HepG2 (cell line): ENCODE results near the gene UGT1A7. TPM values are rescaled to one million over a fixed set of nuclear protein-coding genes. Genes with fewer than 3 reads are reported as not detected.

Experiments
- AFF4 ChIP-seq: sonication (generic); formaldehyde crosslinking; IDR thresholded peaks from 2 replicates; pipeline ENCODE4 v1.4.0; 2020; ENCODE audit warnings: missing genetic modification reagents
- ARHGAP35 ChIP-seq: sonication (generic); formaldehyde crosslinking; IDR thresholded peaks from 2 replicates; pipeline ENCODE4 v1.9.0; 2022; ENCODE audit warnings: mild to moderate bottlenecking, inconsistent platforms, moderate library complexity, missing genetic modification reagents, borderline replicate concordance
- FOXC1 ChIP-seq: sonication (generic); formaldehyde crosslinking; IDR thresholded peaks from 2 replicates; pipeline ENCODE4 v1.8.0; 2022; ENCODE audit warnings: mild to moderate bottlenecking, missing genetic modification reagents, borderline replicate concordance
- JARID2 ChIP-seq: sonication (generic); formaldehyde crosslinking; IDR thresholded peaks from 2 replicates; pipeline ENCODE4 v1.8.1; 2023; ENCODE audit warnings: missing genetic modification reagents, inconsistent platforms; ENCODE audit not compliant: insufficient replicate concordance
- NFE2L1 ChIP-seq: sonication (generic); formaldehyde crosslinking; IDR thresholded peaks from 2 replicates; pipeline ENCODE4 v1.4.0; 2020; ENCODE audit warnings: missing genetic modification reagents, mild to moderate bottlenecking, borderline replicate concordance
- NFE2L2 ChIP-seq: fragments of 150-350 bp; IDR thresholded peaks from 2 replicates; pipeline ENCODE4 v1.6.1; 2014; ENCODE audit warnings: low read length
- NR2F6 ChIP-seq, 2 experiments: IDR thresholded peaks; 2 replicates each; pipeline ENCODE4 v1.6.1; 2016; ENCODE audit warnings: antibody characterized with exemption in 1 of 2, mild to moderate bottlenecking in 1 of 2
- SETDB1 ChIP-seq: sonication (generic); formaldehyde crosslinking; IDR thresholded peaks from 2 replicates; pipeline ENCODE4 v1.5.1; 2020; ENCODE audit warnings: missing genetic modification reagents, mild to moderate bottlenecking, borderline replicate concordance
- SP140L ChIP-seq: sonication (generic); formaldehyde crosslinking; IDR thresholded peaks from 2 replicates; pipeline ENCODE4 v1.4.0; 2020; ENCODE audit warnings: missing genetic modification reagents, borderline replicate concordance
- TFDP1 ChIP-seq: IDR thresholded peaks from 2 replicates; pipeline ENCODE4 v1.6.1; 2016; ENCODE audit warnings: missing compliant biosample characterization, missing genetic modification reagents, borderline replicate concordance
- ZBTB33 ChIP-seq: sonication (generic); formaldehyde crosslinking; IDR thresholded peaks from 2 replicates; pipeline ENCODE4 v1.4.0; 2020; ENCODE audit warnings: missing genetic modification reagents
- ZNF207 ChIP-seq: fragments of 450-650 bp; IDR thresholded peaks from 2 replicates; pipeline ENCODE4 v1.6.1; 2016; ENCODE audit warnings: antibody characterized with exemption, borderline replicate concordance
- ZNF501 ChIP-seq: sonication (generic); formaldehyde crosslinking; IDR thresholded peaks from 2 replicates; pipeline ENCODE4 v1.5.1; 2020; ENCODE audit warnings: mild to moderate bottlenecking, moderate library complexity, missing genetic modification reagents
- ZNF546 ChIP-seq: sonication (generic); formaldehyde crosslinking; conservative IDR thresholded peaks from 2 replicates; pipeline ENCODE4 v1.8.1; 2023; ENCODE audit warnings: mild to moderate bottlenecking, missing genetic modification reagents
- ZNF792 ChIP-seq: IDR thresholded peaks from 2 replicates; pipeline ENCODE4 v1.6.1; 2016
- ZZZ3 ChIP-seq: sonication (generic); formaldehyde crosslinking; IDR thresholded peaks from 2 replicates; pipeline ENCODE4 v1.4.0; 2020; ENCODE audit warnings: missing genetic modification reagents, mild to moderate bottlenecking, borderline replicate concordance
- polyA plus RNA-seq, 8 experiments: library from polyadenylated mRNA; depleted of rRNA in 3 of 8; stranded (reverse) in 7 of 8; unstranded in 1 of 8; fragments of >200 nt; fragmentation: Illumina TruSeq in 4 of 8; extraction: Trizol in 4 of 8; gene quantifications; 2 replicates each; pipeline versions ENCODE4 v1.2.1 to v1.2.3, GENCODE V29; 2011 to 2016; ENCODE audit warnings: low read depth in 4 of 8, missing spikeins in 1 of 8, mixed read lengths in 1 of 8; ENCODE audit not compliant: insufficient read depth in 1 of 8
- total RNA-seq, 5 experiments: library from RNA; depleted of rRNA; stranded (reverse); fragments of >200 nt; fragmentation: Illumina TruSeq; extraction: Trizol; gene quantifications; 2 replicates each; pipeline ENCODE4 v1.2.3, GENCODE V29; 2016; ENCODE audit warnings: low read depth in 1 of 5
- TF ChIP-seq, protein P1 (sequence below): sonication (generic); formaldehyde crosslinking; IDR thresholded peaks from 2 replicates; pipeline ENCODE4 v1.4.0; 2020; ENCODE audit warnings: missing genetic modification reagents

The UGT1A7 gene
- total and polyA plus RNA-seq, 2 of the 13 experiments (the other 11 are each of a cell fraction or from before 2014, with no cell fraction given), result not detected

GRCh38 chr2:233756429-233757081 is 74.9 kb downstream of the UGT1A7 start (continued):
- TF ChIP-seq NR2F6 (IDR thresholded peaks at IDR 0.05), result peak; percentile 100
- peak; percentile 99 for TF ChIP-seq NR2F6 (CRISPR knock-in tag; IDR thresholded peaks at IDR 0.05)
- no peak for TF ChIP-seq SP140L
- peak; percentile 66; the same call in 1 of the 2 replicates for TF ChIP-seq ZNF792 (CRISPR knock-in tag)
- TF ChIP-seq, protein P1, sequence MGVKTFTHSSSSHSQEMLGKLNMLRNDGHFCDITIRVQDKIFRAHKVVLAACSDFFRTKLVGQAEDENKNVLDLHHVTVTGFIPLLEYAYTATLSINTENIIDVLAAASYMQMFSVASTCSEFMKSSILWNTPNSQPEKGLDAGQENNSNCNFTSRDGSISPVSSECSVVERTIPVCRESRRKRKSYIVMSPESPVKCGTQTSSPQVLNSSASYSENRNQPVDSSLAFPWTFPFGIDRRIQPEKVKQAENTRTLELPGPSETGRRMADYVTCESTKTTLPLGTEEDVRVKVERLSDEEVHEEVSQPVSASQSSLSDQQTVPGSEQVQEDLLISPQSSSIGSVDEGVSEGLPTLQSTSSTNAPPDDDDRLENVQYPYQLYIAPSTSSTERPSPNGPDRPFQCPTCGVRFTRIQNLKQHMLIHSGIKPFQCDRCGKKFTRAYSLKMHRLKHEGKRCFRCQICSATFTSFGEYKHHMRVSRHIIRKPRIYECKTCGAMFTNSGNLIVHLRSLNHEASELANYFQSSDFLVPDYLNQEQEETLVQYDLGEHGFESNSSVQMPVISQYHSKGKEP, result no peak
- TF ChIP-seq NFE2L1 (CRISPR knock-in tag), result no peak
- TF ChIP-seq ZNF546, result no peak
- no peak for TF ChIP-seq ZNF207
- no peak for TF ChIP-seq SETDB1 (CRISPR knock-in tag)
- TF ChIP-seq TFDP1 (CRISPR knock-in tag), result no peak
- TF ChIP-seq ARHGAP35 (CRISPR knock-in tag), result no peak
- TF ChIP-seq JARID2 (CRISPR knock-in tag), result no peak
- TF ChIP-seq AFF4 (CRISPR knock-in tag), result no peak
- no peak for TF ChIP-seq ZNF501 (CRISPR knock-in tag)
- TF ChIP-seq FOXC1 (CRISPR knock-in tag), result peak; percentile 66; the same call in 1 of the 2 replicates
- peak; percentile 51; the same call in 1 of the 2 replicates for TF ChIP-seq ZBTB33 (CRISPR knock-in tag)
- no peak for TF ChIP-seq ZZZ3 (CRISPR knock-in tag)
- peak; percentile 33; the same call in 1 of the 2 replicates for TF ChIP-seq NFE2L2
